Suprapubic skin (tissue), 4 donors: ENCODE results near the gene HS6ST1. TPM values are rescaled to one million over a fixed set of nuclear protein-coding genes. Genes with fewer than 3 reads are reported as not detected.

Experiments used
- DNase-seq, 2 donors: peaks; one replicate each; pipeline ENCODE4 v3.0.0-alpha.2; 2019; ENCODE audit warnings: low spot score in 2 of 2
- H3K27ac ChIP-seq: fragments of 200-600 bp; sonication (generic); one replicate; pipeline ENCODE4 v1.5.1; 2019
- H3K27me3 ChIP-seq: fragments of 200-600 bp; sonication (generic); one replicate; pipeline ENCODE4 v1.5.1; 2019
- H3K36me3 ChIP-seq: fragments of 200-600 bp; sonication (generic); one replicate; pipeline ENCODE4 v1.5.1; 2019
- H3K4me1 ChIP-seq: fragments of 200-600 bp; sonication (generic); one replicate; pipeline ENCODE4 v1.5.1; 2019
- H3K4me3 ChIP-seq: fragments of 200-600 bp; sonication (generic); one replicate; pipeline ENCODE4 v1.5.1; 2019; ENCODE audit warnings: mild to moderate bottlenecking
- H3K9me3 ChIP-seq: fragments of 200-600 bp; sonication (generic); one replicate; pipeline ENCODE4 v1.5.1; 2019
- CTCF ChIP-seq, 2 donors: fragments of 200-600 bp in 1 of 2; fragments of 450-650 bp in 1 of 2; sonication (generic) in 1 of 2; IDR thresholded peaks; one replicate each; pipeline ENCODE4 v1.5.1; 2016 to 2019; ENCODE audit warnings: antibody characterized with exemption in 2 of 2, mild to moderate bottlenecking in 1 of 2, moderate library complexity in 1 of 2
- EP300 ChIP-seq: sonication (generic); formaldehyde crosslinking; IDR thresholded peaks from one replicate; pipeline ENCODE4 v1.6.1; 2017; ENCODE audit warnings: antibody characterized with exemption
- POLR2A ChIP-seq, 2 donors: fragments of 450-650 bp; IDR thresholded peaks; one replicate each; pipeline ENCODE4 v1.6.1; 2017; ENCODE audit warnings: antibody characterized with exemption in 2 of 2, mild to moderate bottlenecking in 2 of 2, moderate library complexity in 2 of 2
- POLR2AphosphoS5 ChIP-seq, 3 donors: sonication (generic); formaldehyde crosslinking; IDR thresholded peaks; one replicate each; pipeline ENCODE4 v1.6.1; 2017; ENCODE audit warnings: antibody characterized with exemption in 3 of 3
- WGBS: methylation state at CpG from one replicate; pipeline ENCODE4 v1.1.5; 2018; 5-methylcytosine and 5-hydroxymethylcytosine counted together
- total RNA-seq, 4 donors: library from RNA; depleted of rRNA; stranded (reverse); fragments of >200 nt; gene quantifications; one replicate each; pipeline ENCODE4 v1.1.0, GENCODE V29; 2016

Gene HS6ST1
- total RNA-seq, 4 donors from 2014 or later: 55.7 to 75.0 (median 67.3) TPM

- TF ChIP-seq CTCF (IDR thresholded peaks at IDR 0.05) (no peak), POLR2A (IDR thresholded peaks at IDR 0.05) (no peak), POLR2AphosphoS5 (IDR thresholded peaks at IDR 0.05) (no peak), EP300 (no peak)
- Histone ChIP-seq H3K4me3 (no peak overlapping the region), H3K4me1 (peaks cover 43% of the 10 kb centered on the region), H3K36me3 (peaks cover 20% of the 10 kb centered on the region), H3K9me3 (no peaks in the 10 kb centered on the region), H3K27ac (no peak overlapping the region), H3K27me3 (no peaks in the 10 kb centered on the region)
- 83% methylated on average over 18 of the region's 23 CpGs for WGBS
- no peak for DNase-seq
Observed at GRCh38 chr2:128287780-128288735, 30.6 kb downstream of the HS6ST1 start.

GRCh38 chr2:128286905-128287779 lies 31.5 kb downstream of the HS6ST1 start:
- Histone ChIP-seq H3K9me3 (no peaks in the 10 kb centered on the region), H3K4me1 (peaks cover 43% of the 10 kb centered on the region), H3K36me3 (peaks cover 20% of the 10 kb centered on the region), H3K27me3 (no peaks in the 10 kb centered on the region), H3K27ac (no peak overlapping the region), H3K4me3 (no peak overlapping the region)
- DNase-seq: no peak
- TF ChIP-seq POLR2A (IDR thresholded peaks at IDR 0.05) (no peak), CTCF (IDR thresholded peaks at IDR 0.05) (no peak), POLR2AphosphoS5 (IDR thresholded peaks at IDR 0.05) (no peak), EP300 (no peak)
- WGBS: 98% methylated on average over 6 of the region's 12 CpGs

- Histone ChIP-seq H3K27ac (no peak overlapping the region), H3K36me3 (peaks cover 20% of the 10 kb centered on the region), H3K4me3 (no peak overlapping the region), H3K4me1 (peaks cover 43% of the 10 kb centered on the region), H3K27me3 (no peaks in the 10 kb centered on the region), H3K9me3 (no peaks in the 10 kb centered on the region)
- whole genome bisulfite sequencing: 77% methylated on average over 11 of the region's 13 CpGs
- TF ChIP-seq CTCF (IDR thresholded peaks at IDR 0.05) (no peak), POLR2A (IDR thresholded peaks at IDR 0.05) (no peak), EP300 (no peak), POLR2AphosphoS5 (IDR thresholded peaks at IDR 0.05) (no peak)
- no peak for DNase-seq
Observed at GRCh38 chr2:128286011-128286721, 32.5 kb downstream of the HS6ST1 start.

- no peaks in the 10 kb centered on the region for H3K27me3 ChIP-seq
- H3K36me3 ChIP-seq: peaks cover 20% of the 10 kb centered on the region
- WGBS: no CpG with 5 or more reads among the region's 12 CpGs
- no peak for DNase-seq
- no peaks in the 10 kb centered on the region for H3K9me3 ChIP-seq
- H3K27ac ChIP-seq: no peak overlapping the region
- H3K4me3 ChIP-seq: no peak overlapping the region
- TF ChIP-seq POLR2AphosphoS5 (IDR thresholded peaks at IDR 0.05): no peak
- no peak for TF ChIP-seq CTCF (IDR thresholded peaks at IDR 0.05)
- TF ChIP-seq POLR2A (IDR thresholded peaks at IDR 0.05): no peak
- no peak for TF ChIP-seq EP300
- H3K4me1 ChIP-seq: peaks cover 49% of the 10 kb centered on the region
Observed at GRCh38 chr2:128285329-128285931, 33.2 kb downstream of the HS6ST1 start.
